GM19023 (cell line): ENCODE measurements around the gene AGPAT3.

Experiments used
- ATAC-seq: cut with Tn5 transposase; IDR thresholded peaks from one replicate; pipeline ENCODE4 v1.9.1; 2021; ENCODE audit warnings: mild to moderate bottlenecking, moderate library complexity; ENCODE audit not compliant: unreplicated experiment

Gene AGPAT3

GRCh38 chr21:43988016-43988415 is 123.0 kb downstream of the AGPAT3 start:
- no peak for ATAC-seq

- ATAC-seq, result no peak
Observed at GRCh38 chr21:43988506-43989230, 123.6 kb downstream of the AGPAT3 start.

- no peak for ATAC-seq
Observed at GRCh38 chr21:43989401-43989800, 124.4 kb downstream of the AGPAT3 start.

DNA sequence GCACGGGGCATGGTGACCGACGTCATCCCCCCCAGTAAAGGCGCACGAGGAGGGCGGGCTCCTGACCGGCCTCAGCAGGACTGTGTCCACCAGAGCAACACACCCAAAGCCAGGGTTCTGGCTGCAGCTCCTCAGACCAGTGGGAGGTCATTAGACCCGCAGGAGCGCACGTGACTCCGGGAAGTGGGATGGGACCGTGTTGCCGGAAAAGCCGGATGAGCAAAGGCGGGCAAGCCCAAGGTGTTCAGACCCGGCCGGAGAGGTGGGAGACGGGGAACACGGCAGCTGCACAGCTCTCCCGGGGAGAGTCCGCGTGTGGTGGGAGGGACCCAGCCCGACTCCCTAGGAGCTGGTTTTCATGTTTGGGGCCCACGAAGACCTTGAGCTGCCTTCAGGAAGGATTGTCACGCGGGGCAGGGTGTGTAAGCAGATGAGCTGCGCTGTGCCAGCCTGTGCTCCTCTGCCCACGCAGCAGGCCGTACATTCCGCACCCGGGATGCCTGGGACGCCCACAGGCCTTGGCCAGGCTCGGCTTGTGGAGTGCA is 126.5 kb downstream of the AGPAT3 start:
- ATAC-seq, result no peak

DNA sequence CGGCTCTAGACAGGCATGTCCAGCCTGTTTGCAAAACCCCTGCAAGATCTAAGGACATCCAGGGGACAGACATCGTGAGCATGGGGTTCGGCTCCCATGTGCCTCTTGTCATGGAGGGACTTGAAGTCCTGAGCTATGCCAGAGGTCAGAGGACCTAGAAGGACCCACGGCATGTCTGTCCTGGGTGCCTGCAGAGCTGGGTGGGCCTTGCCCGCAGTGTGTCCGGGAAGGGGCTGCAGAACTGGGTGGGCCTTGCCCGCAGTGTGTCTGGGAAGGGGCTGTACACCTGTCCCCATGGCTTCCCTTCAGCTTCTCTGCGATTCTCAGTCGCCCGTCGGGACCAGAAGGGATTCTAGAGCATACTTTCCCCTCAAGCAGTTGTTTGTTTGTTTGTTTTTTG is 127.1 kb downstream of the AGPAT3 start:
- ATAC-seq, result no peak

DNA sequence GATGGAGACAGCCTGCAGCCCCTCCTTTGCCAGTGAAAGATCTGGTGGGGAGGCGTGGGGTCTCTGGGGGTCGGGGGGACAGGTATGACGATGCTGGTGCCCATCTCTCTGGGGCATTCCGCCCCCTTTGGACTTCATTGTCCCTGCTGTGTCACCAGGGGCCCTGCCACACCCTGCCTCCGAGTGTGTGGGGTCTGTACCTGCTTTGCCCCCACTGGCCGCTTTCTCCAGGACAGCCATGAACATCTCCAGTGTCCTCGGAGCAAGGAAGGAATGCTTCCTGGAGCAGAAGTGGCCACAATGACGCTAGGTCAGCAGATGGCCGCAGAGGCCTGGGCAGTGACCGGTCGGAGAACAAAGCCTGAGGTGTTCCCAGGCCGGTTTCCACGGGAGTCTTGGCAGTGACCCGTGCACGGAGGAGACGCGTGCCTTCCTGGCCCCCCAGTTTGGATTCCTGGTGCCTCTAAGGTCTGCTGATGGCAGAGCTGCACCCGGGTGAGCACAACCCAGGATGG is 128.5 kb downstream of the AGPAT3 start:
- no peak for ATAC-seq

- ATAC-seq, result no peak
Observed at GRCh38 chr21:43994085-43994484, 129.1 kb downstream of the AGPAT3 start.

- no peak for ATAC-seq
Observed at GRCh38 chr21:43994646-43995045, 129.6 kb downstream of the AGPAT3 start.

- ATAC-seq, result no peak
Observed at GRCh38 chr21:43995521-43996105, 130.6 kb downstream of the AGPAT3 start.

GRCh38 chr21:43997766-43998742 is 133.0 kb downstream of the AGPAT3 start:
- ATAC-seq, result no peak

GRCh38 chr21:44000360-44000759 is 135.3 kb downstream of the AGPAT3 start:
- ATAC-seq, result no peak

GRCh38 chr21:44002511-44002910 is 137.5 kb downstream of the AGPAT3 start:
- ATAC-seq, result no peak

DNA sequence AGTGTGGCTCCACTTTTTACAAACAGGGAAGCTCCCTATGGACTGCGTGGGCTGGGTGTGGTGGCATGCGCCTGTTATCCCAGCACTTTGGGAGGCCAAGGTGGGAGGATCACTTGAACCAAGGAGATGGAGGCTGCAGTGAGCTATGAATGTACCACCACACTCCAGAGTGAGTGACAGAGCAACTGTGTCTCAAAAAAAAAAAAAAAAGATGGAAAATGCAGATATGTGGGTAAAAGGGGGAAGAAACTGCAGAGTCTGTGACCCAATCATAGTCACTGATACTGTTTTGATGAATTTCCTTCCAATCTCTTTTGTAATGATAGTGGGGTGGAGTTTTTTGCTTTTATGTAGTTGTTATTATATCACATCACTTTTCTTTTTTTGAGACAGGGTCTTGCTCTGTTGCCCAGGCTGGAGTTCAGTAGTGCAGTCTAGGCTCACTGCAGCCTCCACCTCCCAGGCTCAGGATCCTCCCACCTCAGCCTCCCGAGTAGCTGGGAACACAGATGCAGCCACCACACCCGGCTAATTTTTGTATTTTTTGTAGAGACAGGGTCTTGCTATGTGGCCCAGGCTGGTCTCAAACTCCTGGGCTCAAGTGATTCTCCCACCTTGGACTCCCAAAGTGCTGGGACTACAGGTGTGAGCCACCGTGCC is 138.4 kb downstream of the AGPAT3 start:
- no peak for ATAC-seq

DNA sequence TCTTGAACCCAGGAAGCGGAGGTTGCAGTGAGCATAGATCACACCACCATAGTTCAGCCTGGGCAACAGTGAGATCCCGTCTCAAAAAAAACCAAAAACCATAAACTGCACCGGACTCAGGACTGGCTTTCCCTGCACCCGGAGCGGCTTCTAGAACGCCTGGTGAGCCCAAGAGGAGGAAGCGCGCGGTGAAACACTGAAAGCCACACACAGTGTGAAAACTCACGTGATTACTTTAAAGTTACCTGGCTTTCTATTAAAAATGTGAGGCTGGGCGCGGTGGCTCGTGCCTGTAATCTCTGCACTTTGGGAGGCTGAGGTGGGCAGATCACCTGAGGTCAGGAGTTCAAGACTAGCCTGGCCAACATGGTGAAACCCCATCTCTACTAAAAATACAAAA is 140.0 kb downstream of the AGPAT3 start:
- no peak for ATAC-seq

- no peak for ATAC-seq
Observed at GRCh38 chr21:44005593-44005992, 140.6 kb downstream of the AGPAT3 start.

GRCh38 chr21:44006017-44006619 is 141.1 kb downstream of the AGPAT3 start:
- no peak for ATAC-seq

- no peak for ATAC-seq
Observed at GRCh38 chr21:44006656-44007055, 141.6 kb downstream of the AGPAT3 start.

DNA sequence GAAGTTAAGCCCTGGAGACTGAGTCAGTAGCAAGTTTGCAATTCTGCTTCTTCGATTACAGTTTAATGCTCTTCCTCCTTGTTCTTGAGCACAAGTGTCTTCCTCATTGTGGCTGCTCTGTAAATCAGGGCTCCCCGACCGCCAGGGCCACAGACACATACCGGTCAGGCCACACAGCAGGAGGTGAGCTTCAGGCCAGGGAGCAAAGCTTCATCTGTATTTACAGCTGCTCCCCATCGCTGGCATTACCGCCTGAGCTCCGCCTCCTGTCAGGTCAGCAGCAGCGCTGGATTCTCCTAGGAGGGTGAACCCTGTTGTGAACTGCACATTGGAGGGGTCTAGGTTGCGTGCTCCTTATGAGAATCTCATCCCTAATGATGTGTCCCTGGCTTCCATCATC is 145.4 kb downstream of the AGPAT3 start:
- no peak for ATAC-seq

GRCh38 chr21:44011123-44011522 is 146.1 kb downstream of the AGPAT3 start:
- no peak for ATAC-seq
